HG03095 (cell line): ENCODE measurements around the gene COL17A1.

Experiments
- ATAC-seq: cut with Tn5 transposase; IDR thresholded peaks from one replicate; pipeline ENCODE4 v1.9.1; 2021; ENCODE audit warnings: moderate library complexity; ENCODE audit not compliant: unreplicated experiment

The COL17A1 gene

GRCh38 chr10:104053201-104053600 is 32.5 kb downstream of the COL17A1 start:
- no peak for ATAC-seq

DNA sequence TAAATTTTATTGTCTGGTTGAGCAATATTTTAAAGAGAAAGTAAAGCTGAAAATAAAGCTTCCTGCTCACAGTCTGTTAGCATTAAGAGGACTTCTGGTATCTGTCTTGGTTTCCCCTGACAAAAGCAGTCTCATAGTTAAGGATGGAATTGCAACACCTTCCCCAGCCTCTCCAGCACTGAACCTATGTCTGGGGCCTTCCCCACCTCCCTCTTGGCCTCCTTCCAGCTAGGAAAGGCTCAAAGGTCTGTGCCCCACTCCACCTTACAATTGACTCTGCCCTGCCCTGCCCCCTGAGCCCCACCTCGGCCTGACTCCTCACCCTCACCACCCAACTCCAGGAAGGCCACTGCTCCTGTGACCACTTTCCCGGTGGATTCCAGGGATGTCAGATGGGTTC is 33.2 kb downstream of the COL17A1 start:
- no peak for ATAC-seq

DNA sequence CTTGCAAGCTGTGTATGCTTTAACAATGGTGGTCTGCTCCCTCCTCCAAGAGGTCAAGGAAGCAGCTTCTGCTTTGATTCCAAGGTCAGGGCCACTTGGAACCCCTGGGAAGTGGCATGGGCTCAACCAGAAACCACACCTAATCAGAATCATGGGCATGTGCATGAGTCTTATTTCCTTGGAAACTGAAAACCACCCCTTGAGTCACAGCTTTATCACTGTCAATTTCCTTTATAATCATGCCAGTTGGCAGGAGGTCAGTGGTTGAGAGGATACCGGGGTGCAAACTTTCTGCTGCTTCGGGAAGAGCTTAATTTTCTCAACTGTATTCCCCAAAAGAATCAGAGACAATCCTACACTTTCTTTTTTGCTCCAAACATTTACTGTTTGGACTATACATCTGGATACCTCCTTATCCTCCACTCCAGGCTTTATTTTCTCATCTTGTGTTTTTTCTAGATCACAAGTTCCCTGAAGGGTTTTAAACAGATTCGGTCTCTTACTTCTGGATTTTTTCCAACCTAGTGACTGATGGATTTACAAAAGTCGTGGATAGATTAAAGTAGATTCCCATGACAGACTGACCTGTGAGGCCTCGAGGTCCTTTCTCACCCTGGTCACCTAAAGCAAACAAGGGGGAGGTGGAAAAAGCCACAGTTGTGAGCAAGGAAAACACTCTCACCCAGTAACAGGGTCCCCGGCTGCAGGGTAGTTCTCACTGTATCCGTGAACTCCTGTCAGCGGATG is 36.0 kb downstream of the COL17A1 start:
- no peak for ATAC-seq

- no peak for ATAC-seq
These were observed 39.0 kb downstream of the COL17A1 start for GRCh38 chr10:104046651-104047050.

GRCh38 chr10:104045151-104046089 is 40.3 kb downstream of the COL17A1 start:
- no peak for ATAC-seq

- no peak for ATAC-seq
These were observed 41.8 kb downstream of the COL17A1 start for GRCh38 chr10:104043854-104044253.

DNA sequence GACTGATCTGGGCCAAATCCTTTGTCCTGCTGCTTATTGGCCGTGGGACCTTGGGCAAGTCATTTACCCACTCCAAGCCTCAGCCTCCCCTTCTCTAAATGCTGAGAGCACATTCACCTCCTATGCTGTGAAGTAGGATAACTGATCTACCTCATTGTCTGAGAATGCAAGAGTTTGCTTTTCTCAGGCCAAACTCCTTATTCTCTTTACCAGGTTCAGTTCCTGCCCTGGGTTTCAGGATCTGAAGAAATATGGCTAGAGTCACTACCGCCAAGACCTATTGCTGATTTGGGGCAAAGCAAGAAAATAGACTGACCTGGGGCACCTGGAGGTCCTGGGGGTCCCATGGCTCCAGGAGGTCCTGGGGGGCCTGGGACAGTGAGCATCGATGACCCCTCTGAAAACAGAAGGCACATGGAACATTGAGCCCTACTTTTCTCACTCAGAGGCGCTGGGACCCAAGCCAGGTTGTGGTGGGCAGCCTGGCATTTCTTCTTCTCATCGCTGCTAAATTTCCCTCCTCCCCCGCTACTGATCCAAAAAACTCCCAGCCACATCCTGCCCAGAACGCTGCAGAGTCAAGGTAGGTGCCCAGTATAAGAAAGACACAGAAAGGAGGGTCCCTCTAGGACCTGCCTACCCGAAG is 42.4 kb downstream of the COL17A1 start:
- ATAC-seq, result no peak

DNA sequence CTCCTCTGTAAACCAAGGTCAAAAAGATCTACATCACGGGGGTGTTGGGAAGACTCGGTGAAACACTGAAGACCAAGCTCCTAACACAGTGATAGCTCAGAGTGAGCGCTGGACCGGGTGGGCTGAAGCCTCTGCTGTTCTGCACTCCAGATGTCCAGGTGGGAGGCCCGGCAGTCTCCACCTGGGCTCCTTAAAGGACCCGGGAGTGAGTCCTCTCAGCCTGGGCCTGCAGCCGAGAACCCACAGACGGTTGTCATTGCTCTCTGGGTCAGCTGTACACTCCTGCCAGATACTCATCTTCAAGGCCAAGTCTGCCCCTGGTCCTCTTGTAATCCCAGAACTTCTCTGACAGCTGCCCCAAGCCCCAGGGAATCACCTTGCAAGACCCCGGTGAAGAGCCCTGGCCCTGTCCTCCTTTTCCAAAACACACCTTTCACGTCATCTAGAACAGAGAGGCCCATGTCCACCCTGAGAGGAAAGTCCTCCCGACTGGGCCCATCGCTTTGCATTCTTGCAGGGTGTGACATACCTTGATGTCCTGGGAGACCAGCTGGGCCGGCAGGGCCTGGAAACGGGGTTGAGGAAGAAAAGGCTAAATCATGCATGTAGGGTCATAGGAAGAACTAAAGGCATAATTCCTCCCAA is 43.7 kb downstream of the COL17A1 start:
- ATAC-seq, result no peak

GRCh38 chr10:104040862-104041789 is 44.6 kb downstream of the COL17A1 start:
- ATAC-seq, result no peak

DNA sequence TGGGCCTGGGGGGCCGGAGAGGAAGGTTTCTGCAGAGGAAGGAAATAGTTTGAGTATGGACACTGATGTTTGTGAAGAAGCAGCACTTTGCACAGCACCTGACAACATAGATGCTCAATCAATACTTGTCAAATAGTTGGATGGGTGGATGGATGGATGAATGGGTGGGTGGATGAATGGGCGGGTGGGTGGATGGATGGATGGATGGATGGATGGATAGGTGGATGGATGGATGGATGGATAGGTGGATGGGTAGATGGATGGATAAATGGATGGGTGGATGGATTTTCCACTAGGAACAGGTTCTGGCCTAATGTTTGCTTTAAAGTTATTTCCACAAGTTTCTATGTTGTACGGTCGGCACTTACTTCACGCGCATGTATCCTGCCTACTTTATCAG is 45.3 kb downstream of the COL17A1 start:
- no peak for ATAC-seq

DNA sequence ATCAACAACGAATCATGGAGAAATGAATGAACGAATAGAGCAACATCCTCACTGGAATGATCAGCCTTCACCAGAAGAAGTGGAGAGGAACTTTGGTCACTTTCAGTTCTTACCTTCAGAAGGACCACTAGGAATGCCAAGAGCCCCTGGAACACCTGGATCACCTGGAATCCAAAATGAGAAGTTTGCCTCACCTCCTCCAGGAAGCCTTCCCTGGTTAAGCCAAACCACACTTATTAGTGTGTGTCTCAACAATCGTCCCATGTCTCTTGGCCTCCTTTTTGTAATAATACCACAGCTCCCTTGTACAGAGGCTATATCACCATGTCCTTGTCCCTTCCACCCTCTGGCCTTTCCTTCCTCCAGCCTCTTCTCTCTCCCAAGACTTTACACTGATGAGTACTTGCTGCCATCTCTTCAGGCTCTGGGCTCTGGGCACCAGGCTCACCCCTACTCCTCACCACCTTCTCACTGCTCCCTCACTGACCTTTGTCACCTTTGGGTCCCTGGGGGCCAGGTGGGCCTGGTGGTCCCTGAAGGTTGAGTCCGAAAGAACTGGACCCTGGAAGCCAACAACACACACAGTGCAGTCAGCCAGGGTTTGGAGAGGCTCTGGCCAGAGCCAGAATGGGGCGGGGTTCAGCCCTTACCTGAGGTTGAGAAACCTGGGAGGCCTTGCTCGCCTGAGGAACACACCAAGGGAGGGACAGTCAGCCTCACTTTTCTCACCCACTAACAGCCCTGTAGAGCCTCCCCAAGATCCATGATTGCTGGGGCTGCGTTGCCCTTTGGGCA is 46.5 kb downstream of the COL17A1 start:
- ATAC-seq, result no peak

DNA sequence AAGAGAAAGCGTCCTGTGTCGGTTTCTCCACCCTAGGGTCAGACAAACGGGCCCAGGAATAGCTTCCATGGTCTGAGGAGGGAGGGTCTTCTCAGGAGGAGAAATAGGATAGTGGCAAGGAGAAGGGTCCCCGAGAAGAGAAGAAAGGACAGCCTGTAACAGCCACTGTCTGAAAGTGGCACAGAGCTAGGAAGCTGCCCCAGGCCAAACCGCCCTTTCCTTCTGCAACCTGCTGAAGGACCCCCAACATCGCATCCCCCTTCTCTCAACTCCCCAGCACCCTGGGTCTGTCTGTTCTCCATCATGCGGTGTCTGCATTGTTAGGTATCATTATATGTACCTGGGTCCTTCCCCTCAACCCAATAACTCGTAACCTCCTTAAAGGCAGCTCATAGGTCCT is 47.1 kb downstream of the COL17A1 start:
- ATAC-seq, result no peak

DNA sequence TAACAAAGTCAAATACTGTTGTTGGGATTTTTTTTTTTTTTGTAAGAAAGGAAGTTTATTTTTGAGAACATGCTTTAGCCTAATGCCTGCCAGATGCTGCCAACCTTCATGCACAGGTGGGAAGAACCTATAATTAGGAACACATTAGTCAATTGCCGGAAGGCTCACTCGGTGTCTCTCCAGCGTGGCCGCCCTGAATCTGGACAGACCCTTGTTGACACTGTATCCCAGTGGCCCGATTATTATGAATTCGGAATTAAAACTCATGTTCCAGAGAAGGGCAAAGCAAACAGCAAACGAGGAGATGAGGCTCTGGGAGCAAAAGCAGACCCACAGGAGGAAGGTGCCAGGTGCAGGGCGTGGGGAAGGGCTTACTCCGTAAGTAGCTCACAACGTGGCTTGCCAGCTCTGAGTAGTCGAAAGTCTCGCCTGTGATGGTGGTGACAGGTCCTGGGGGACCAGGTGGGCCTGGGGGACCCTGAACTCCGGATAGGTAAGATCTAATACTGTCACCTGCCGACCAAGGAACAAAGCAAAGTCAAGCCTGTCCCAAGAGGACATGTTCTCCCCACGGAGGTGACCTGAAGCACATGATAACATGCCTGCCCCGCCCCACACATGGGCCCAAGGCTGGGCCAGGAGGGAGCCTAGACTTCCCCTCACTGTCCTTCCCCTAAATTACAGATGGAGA is 48.3 kb downstream of the COL17A1 start:
- ATAC-seq, result no peak

GRCh38 chr10:104036518-104037260 is 49.0 kb downstream of the COL17A1 start:
- ATAC-seq, result no peak

GRCh38 chr10:104036069-104036384 is 49.7 kb downstream of the COL17A1 start:
- no peak for ATAC-seq

DNA sequence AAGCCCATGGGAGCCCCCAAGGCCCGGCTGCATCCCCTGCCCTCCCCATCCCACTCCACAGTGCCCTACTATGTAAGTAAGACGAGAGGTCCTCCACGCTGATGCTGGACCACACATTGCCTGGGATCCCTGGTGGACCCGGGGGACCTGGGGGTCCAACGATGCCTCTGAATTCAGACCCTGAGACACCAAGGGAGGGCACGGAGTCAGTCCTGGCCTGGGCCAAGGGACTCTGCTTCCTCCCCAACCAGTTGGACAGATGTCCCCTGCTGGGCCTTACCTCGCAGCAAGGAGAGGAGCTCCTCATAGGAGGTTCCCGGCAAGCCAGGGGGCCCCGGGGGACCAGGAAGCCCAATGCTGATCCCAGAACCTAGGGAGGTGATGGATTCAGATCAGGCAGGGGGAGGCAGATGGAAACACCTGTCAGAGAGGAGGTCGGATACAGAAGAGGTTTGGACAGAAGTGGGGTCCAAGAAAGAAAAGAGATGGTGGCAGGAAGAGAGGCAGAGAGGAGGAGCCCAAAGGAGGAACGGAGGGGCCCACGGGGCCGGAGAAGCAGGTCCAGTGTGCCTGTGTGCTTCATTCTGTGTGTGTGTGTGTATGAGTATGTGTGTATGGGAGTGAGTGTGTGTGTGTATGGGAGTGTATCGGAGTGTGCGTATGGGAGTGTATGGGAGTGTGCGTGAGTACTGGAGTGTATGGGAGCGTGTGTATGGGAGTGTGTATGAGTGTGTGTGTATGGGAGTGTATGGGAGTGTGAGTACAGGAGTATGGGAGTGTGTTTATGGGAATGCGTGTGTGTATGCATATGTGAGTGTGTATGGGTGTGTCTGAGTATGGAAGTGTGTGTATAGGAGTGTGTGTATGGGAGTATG is 50.2 kb downstream of the COL17A1 start:
- no peak for ATAC-seq
